ENCODE data around the gene PLS3.

The PLS3 gene

DNA sequence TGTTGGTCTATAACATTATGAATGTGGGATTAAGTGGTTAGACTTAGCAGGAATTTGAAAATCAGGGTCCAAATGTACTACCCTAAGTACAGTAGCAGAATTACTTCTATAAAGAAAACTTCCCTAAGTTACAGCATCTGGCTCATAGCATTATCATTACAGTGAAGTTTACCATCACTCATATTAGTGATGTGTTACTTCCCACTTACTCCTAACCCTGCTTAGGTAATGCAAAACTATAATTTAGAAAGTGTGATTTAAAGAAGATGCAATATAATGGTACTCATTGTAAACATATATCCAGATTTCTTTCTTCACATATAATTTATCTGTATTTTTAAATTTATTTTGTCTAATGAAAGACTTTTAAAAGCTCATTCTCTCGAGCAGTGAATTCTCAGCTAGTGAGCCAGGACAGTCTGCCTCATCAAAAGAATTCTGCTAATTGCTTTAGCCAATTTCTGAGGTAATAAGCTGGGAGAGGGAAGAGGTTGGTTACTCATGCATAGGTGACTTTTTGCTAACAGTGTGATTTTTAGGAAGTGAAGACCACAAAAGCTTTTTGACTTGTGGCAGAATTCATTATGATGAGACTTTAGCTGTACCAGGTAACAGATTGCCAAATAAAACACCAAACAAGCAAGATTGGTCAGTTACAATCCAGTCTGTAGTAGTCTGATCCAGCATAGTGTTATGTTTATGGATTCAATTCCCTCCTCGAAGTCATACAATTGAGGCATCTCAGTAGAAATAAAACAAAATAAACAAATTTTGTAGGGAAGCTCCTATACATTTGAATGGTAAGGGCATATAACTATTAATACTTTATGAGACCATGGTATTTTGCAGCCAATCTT, 21.0 kb downstream of the PLS3 start:
- H3K36me3 ChIP-seq (replicated peaks in 1 of 2; ENCODE audit: control insufficient read depth in 2 of 2, insufficient read depth in 2 of 2, low read length in 2 of 2): no peaks in the 10 kb centered on the region
- peaks cover 0 to 18% (median 0%) of the 10 kb centered on the region in 3 experiments for H3K27me3 ChIP-seq (ENCODE audit: control insufficient read depth in 3 of 3, insufficient read depth in 3 of 3, low read depth in 1 of 3, low read length in 3 of 3)
- H3K4ac ChIP-seq (ENCODE audit: low read length): no peak overlapping the region
- no peak for DNase-seq (ENCODE audit: low spot score)
- WGBS, 2 donors (ENCODE audit: extremely low coverage in 2 of 2, insufficient read length in 2 of 2, insufficient replicate concordance in 1 of 2): no CpG with 5 or more reads among the region's 2 CpGs
- H2BK5ac ChIP-seq (ENCODE audit: low read length): no peak overlapping the region
- no peak overlapping the region for H4K91ac ChIP-seq (ENCODE audit: low read depth, low read length, poor library complexity)
- peaks cover 0 to 2% of the 10 kb centered on the region in 2 donors for H3K4me1 ChIP-seq (ENCODE audit: control insufficient read depth in 2 of 2, insufficient read depth in 1 of 2, low read depth in 1 of 2, low read length in 2 of 2)
- H3K14ac ChIP-seq (ENCODE audit: low read length): no peak overlapping the region
- H3K9ac ChIP-seq (ENCODE audit: low read depth, low read length, poor library complexity): no peak overlapping the region
- no peak overlapping the region for H3K18ac ChIP-seq (ENCODE audit: low read length)
- H3K9me3 ChIP-seq (replicated peaks in 1 of 2; ENCODE audit: control insufficient read depth in 2 of 2, insufficient read depth in 1 of 2, low read depth in 1 of 2, low read length in 2 of 2): no peaks in the 10 kb centered on the region
- no peak overlapping the region for H2BK120ac ChIP-seq (ENCODE audit: low read depth, low read length)
- H4K8ac ChIP-seq (ENCODE audit: low read depth, low read length): no peak overlapping the region
- H3K23ac ChIP-seq (ENCODE audit: low read depth, low read length, poor library complexity): no peak overlapping the region
- H2BK15ac ChIP-seq (ENCODE audit: low read length): no peak overlapping the region
- H3K27ac ChIP-seq (replicated peaks; ENCODE audit: low read length): no peak overlapping the region
- H3K4me2 ChIP-seq (ENCODE audit: insufficient read depth, low read length, poor library complexity, severe bottlenecking): no peak overlapping the region
- H2BK12ac ChIP-seq (ENCODE audit: low read length): no peak overlapping the region
- H3K79me1 ChIP-seq (ENCODE audit: low read depth, low read length): no peaks in the 10 kb centered on the region
- no peak overlapping the region for H2AFZ ChIP-seq (ENCODE audit: low read length)
- H2AK5ac ChIP-seq (ENCODE audit: low read depth, low read length): no peak overlapping the region
- no peak overlapping the region for H3K4me3 ChIP-seq (ENCODE audit: low read length in 2 of 2)

DNA sequence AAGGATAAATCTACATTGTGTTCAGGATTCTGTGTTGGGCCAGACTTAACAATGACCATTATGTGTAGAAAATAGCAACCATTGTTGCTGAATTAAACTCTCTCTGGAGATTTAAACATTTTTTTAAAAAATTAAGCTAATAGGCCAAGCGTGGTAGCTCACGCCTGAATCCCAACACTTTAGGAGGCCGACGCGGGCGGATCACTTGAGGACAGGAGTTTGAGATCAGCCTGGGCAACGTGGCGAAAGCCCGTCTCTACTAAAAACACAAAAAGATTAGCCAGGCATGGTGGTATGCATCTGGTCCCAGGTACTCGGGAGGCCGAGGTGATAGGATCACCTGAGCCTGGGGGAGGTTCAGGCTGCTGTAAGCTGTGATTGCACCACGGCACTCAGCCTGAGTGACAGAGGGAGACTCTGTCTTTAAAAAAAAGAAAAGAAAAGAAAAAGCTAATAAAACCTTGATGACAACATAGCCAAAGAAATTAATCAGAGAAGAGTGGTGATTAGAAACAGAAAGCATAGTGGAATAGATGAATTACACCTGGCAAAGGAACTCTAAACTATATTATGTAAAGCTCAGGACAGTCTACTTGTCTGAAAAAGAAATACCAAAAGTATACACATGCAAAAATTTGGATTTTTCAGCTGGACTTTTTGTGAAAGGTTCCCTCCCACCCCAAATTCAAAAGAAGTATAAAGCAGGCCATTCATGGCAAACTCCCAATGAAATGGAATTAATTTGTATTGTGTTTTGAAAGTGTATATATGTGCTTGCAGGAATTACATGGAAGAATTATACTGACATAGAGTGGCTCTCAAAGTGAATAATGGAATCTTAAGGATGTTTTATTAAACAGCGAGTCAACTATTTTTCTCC, 21.9 kb downstream of the PLS3 start:
- peaks cover 0 to 18% (median 0%) of the 10 kb centered on the region in 3 experiments for H3K27me3 ChIP-seq (ENCODE audit: control insufficient read depth in 3 of 3, insufficient read depth in 3 of 3, low read depth in 1 of 3, low read length in 3 of 3)
- H2AK5ac ChIP-seq (ENCODE audit: low read depth, low read length): no peak overlapping the region
- no peak overlapping the region for H3K18ac ChIP-seq (ENCODE audit: low read length)
- H3K79me1 ChIP-seq (ENCODE audit: low read depth, low read length): no peaks in the 10 kb centered on the region
- no peak overlapping the region for H3K14ac ChIP-seq (ENCODE audit: low read length)
- H3K4me2 ChIP-seq (ENCODE audit: insufficient read depth, low read length, poor library complexity, severe bottlenecking): no peak overlapping the region
- no peak overlapping the region for H2BK5ac ChIP-seq (ENCODE audit: low read length)
- H3K4me1 ChIP-seq (ENCODE audit: control insufficient read depth in 2 of 2, insufficient read depth in 1 of 2, low read depth in 1 of 2, low read length in 2 of 2): peaks cover 0 to 2% of the 10 kb centered on the region in 2 donors
- H3K9ac ChIP-seq (ENCODE audit: low read depth, low read length, poor library complexity): no peak overlapping the region
- no peaks in the 10 kb centered on the region for H3K36me3 ChIP-seq (replicated peaks in 1 of 2; ENCODE audit: control insufficient read depth in 2 of 2, insufficient read depth in 2 of 2, low read length in 2 of 2)
- no peak overlapping the region for H2AFZ ChIP-seq (ENCODE audit: low read length)
- no peak overlapping the region for H2BK15ac ChIP-seq (ENCODE audit: low read length)
- H4K8ac ChIP-seq (ENCODE audit: low read depth, low read length): no peak overlapping the region
- H3K9me3 ChIP-seq (replicated peaks in 1 of 2; ENCODE audit: control insufficient read depth in 2 of 2, insufficient read depth in 1 of 2, low read depth in 1 of 2, low read length in 2 of 2): no peaks in the 10 kb centered on the region
- H3K4me3 ChIP-seq (ENCODE audit: low read length in 2 of 2): no peak overlapping the region
- H3K27ac ChIP-seq (replicated peaks; ENCODE audit: low read length): no peak overlapping the region
- no peak overlapping the region for H3K23ac ChIP-seq (ENCODE audit: low read depth, low read length, poor library complexity)
- no peak overlapping the region for H3K4ac ChIP-seq (ENCODE audit: low read length)
- WGBS, 2 donors (ENCODE audit: extremely low coverage in 2 of 2, insufficient read length in 2 of 2, insufficient replicate concordance in 1 of 2): no CpG with 5 or more reads among the region's 13 CpGs
- no peak overlapping the region for H2BK120ac ChIP-seq (ENCODE audit: low read depth, low read length)
- no peak overlapping the region for H4K91ac ChIP-seq (ENCODE audit: low read depth, low read length, poor library complexity)
- H2BK12ac ChIP-seq (ENCODE audit: low read length): no peak overlapping the region
- no peak for DNase-seq (ENCODE audit: low spot score)

DNA sequence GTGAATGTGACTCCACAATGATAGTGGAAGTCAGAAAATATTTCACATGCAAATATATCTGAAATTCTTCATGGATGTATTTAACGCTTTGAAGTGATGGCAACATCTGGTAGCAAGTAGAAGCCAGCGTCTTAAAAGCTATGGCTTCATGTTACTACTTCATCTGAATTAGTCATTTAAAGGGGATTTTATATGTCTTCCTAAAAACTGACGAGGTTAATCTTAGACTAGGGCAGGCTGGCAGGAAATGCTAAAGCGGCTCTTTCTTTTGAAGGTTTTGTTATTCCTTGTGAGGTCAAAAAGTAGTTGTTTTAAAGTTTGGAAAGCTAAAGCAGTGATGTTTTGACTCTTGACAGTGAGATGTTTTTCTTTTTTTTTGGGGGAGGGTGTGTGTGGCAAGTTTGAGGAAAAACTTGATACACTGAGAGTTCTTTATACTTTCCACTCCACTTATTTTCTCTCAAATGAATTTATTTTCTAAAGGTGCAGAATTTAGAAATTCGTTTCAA, 22.6 kb downstream of the PLS3 start:
- Histone ChIP-seq H3K27me3 (ENCODE audit: control insufficient read depth in 3 of 3, insufficient read depth in 3 of 3, low read depth in 1 of 3, low read length in 3 of 3) (peaks cover 0 to 18% (median 0%) of the 10 kb centered on the region in 3 experiments), H2AFZ (ENCODE audit: low read length) (no peak overlapping the region), H3K9ac (ENCODE audit: low read depth, low read length, poor library complexity) (no peak overlapping the region), H4K8ac (ENCODE audit: low read depth, low read length) (no peak overlapping the region), H2BK5ac (ENCODE audit: low read length) (no peak overlapping the region), H2BK12ac (ENCODE audit: low read length) (no peak overlapping the region), H3K4me2 (ENCODE audit: insufficient read depth, low read length, poor library complexity, severe bottlenecking) (no peak overlapping the region), H3K14ac (ENCODE audit: low read length) (no peak overlapping the region), H4K91ac (ENCODE audit: low read depth, low read length, poor library complexity) (no peak overlapping the region), H3K18ac (ENCODE audit: low read length) (no peak overlapping the region), H3K4me3 (ENCODE audit: low read length in 2 of 2) (no peak overlapping the region), H3K4me1 (ENCODE audit: control insufficient read depth in 2 of 2, insufficient read depth in 1 of 2, low read depth in 1 of 2, low read length in 2 of 2) (peaks cover 0 to 2% of the 10 kb centered on the region in 2 donors), H3K79me1 (ENCODE audit: low read depth, low read length) (no peaks in the 10 kb centered on the region), H3K36me3 (replicated peaks in 1 of 2; ENCODE audit: control insufficient read depth in 2 of 2, insufficient read depth in 2 of 2, low read length in 2 of 2) (no peaks in the 10 kb centered on the region), H3K23ac (ENCODE audit: low read depth, low read length, poor library complexity) (no peak overlapping the region), H3K9me3 (replicated peaks in 1 of 2; ENCODE audit: control insufficient read depth in 2 of 2, insufficient read depth in 1 of 2, low read depth in 1 of 2, low read length in 2 of 2) (no peaks in the 10 kb centered on the region), H3K4ac (ENCODE audit: low read length) (no peak overlapping the region), H3K27ac (replicated peaks; ENCODE audit: low read length) (no peak overlapping the region), H2BK15ac (ENCODE audit: low read length) (no peak overlapping the region), H2AK5ac (ENCODE audit: low read depth, low read length) (no peak overlapping the region), H2BK120ac (ENCODE audit: low read depth, low read length) (no peak overlapping the region)
- WGBS, 2 donors (ENCODE audit: extremely low coverage in 2 of 2, insufficient read length in 2 of 2, insufficient replicate concordance in 1 of 2): no CpG with 5 or more reads among the region's 5 CpGs
- DNase-seq (ENCODE audit: low spot score): no peak

DNA sequence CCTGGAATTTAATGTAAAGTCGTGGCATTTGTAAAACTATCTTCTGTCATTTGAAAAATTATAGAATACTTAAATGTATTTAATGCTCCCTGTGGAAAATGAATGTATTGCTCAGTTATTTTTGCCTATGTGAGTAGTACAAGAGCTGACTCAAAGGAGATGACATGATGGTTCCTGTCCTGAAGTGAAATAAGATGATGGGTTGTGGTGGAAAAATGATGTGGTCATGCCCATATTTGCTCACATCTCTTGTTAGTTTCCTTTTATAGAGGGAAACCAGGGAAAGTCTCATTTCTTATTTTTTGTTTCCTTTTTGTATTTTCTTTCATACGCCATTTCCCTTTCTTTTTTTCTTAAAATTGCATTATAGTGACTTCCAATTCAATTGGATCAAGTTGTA, 23.7 kb downstream of the PLS3 start:
- no peak overlapping the region for H3K14ac ChIP-seq (ENCODE audit: low read length)

More for the DNA sequence above, 23.7 kb downstream of the PLS3 start:
- Histone ChIP-seq H4K8ac (ENCODE audit: low read depth, low read length) (no peak overlapping the region), H3K4me1 (ENCODE audit: control insufficient read depth in 2 of 2, insufficient read depth in 1 of 2, low read depth in 1 of 2, low read length in 2 of 2) (peaks cover 0 to 2% of the 10 kb centered on the region in 2 donors), H3K4ac (ENCODE audit: low read length) (no peak overlapping the region), H2AFZ (ENCODE audit: low read length) (no peak overlapping the region), H3K18ac (ENCODE audit: low read length) (no peak overlapping the region), H3K79me1 (ENCODE audit: low read depth, low read length) (no peaks in the 10 kb centered on the region), H3K27me3 (ENCODE audit: control insufficient read depth in 3 of 3, insufficient read depth in 3 of 3, low read depth in 1 of 3, low read length in 3 of 3) (peaks cover 0 to 18% (median 0%) of the 10 kb centered on the region in 3 experiments), H3K4me3 (ENCODE audit: low read length in 2 of 2) (no peak overlapping the region), H3K9ac (ENCODE audit: low read depth, low read length, poor library complexity) (no peak overlapping the region), H2BK120ac (ENCODE audit: low read depth, low read length) (no peak overlapping the region), H3K4me2 (ENCODE audit: insufficient read depth, low read length, poor library complexity, severe bottlenecking) (no peak overlapping the region), H3K23ac (ENCODE audit: low read depth, low read length, poor library complexity) (no peak overlapping the region), H2BK15ac (ENCODE audit: low read length) (no peak overlapping the region), H2AK5ac (ENCODE audit: low read depth, low read length) (no peak overlapping the region), H2BK5ac (ENCODE audit: low read length) (no peak overlapping the region), H3K27ac (replicated peaks; ENCODE audit: low read length) (no peak overlapping the region), H2BK12ac (ENCODE audit: low read length) (no peak overlapping the region), H3K9me3 (replicated peaks in 1 of 2; ENCODE audit: control insufficient read depth in 2 of 2, insufficient read depth in 1 of 2, low read depth in 1 of 2, low read length in 2 of 2) (no peaks in the 10 kb centered on the region), H4K91ac (ENCODE audit: low read depth, low read length, poor library complexity) (no peak overlapping the region), H3K36me3 (replicated peaks in 1 of 2; ENCODE audit: control insufficient read depth in 2 of 2, insufficient read depth in 2 of 2, low read length in 2 of 2) (no peaks in the 10 kb centered on the region)
- DNase-seq (ENCODE audit: low spot score): no peak
- WGBS, 2 donors (ENCODE audit: extremely low coverage in 2 of 2, insufficient read length in 2 of 2, insufficient replicate concordance in 1 of 2): no CpG with 5 or more reads among the region's 2 CpGs
